PC-3 (cell line): ENCODE measurements around the gene BCAP29. TPM values are rescaled to one million over a fixed set of nuclear protein-coding genes. Genes with fewer than 3 reads are reported as not detected.

ENCODE experiments used
- ATAC-seq: fragments of 200-7000 bp; cut with Tn5 transposase; 2 replicates; pipeline ENCODE4 v1.9.1; 2020; ENCODE audit warnings: mild to moderate bottlenecking, moderate library complexity
- BruUV-seq: library from RNA; stranded (reverse); fragments of 400-500 nt; replicated peaks from 2 replicates; lab custom pipeline; 2021; lab: Mats Ljungman, UMichigan
- CTCF ChIA-PET: fragments of 300-600 bp; sonication (Branson Sonifier 250); formaldehyde crosslinking; loops from one replicate; lab custom pipeline; 2022; ENCODE audit warnings: antibody characterized with exemption; lab: Charles Lee
- POLR2A ChIA-PET: fragments of 300-600 bp; sonication (Branson Sonifier 250); formaldehyde crosslinking; loops from one replicate; lab custom pipeline; 2022; ENCODE audit warnings: antibody characterized with exemption; ENCODE audit not compliant: unreplicated experiment; lab: Charles Lee
- DNase-seq: peaks from one replicate; pipeline ENCODE4 v3.0.0-alpha.2; 2015
- H2AFZ ChIP-seq: fragments of 300-600 bp; sonication (generic); 2 replicates; pipeline ENCODE4 v1.6.0; 2016; ENCODE audit warnings: antibody characterized with exemption, low read length
- H3F3A ChIP-seq: fragments of 300-600 bp; sonication (generic); one replicate; pipeline ENCODE4 v1.6.0; 2017; ENCODE audit warnings: antibody characterized with exemption, low read length, control low read depth, mild to moderate bottlenecking; ENCODE audit not compliant: unreplicated experiment
- H3K27ac ChIP-seq: fragments of 300-600 bp; sonication (generic); 2 replicates; pipeline ENCODE4 v1.5.1; 2016; ENCODE audit warnings: mild to moderate bottlenecking, low read length
- H3K27me3 ChIP-seq: fragments of 300-600 bp; sonication (generic); 2 replicates; pipeline ENCODE4 v1.6.1; 2016; ENCODE audit warnings: low read length, mixed read lengths
- H3K36me3 ChIP-seq: fragments of 300-600 bp; sonication (generic); 2 replicates; pipeline ENCODE4 v1.6.1; 2016; ENCODE audit warnings: low read depth, mixed run types, low read length, mixed read lengths
- H3K4me1 ChIP-seq: fragments of 300-600 bp; sonication (generic); 2 replicates; pipeline ENCODE4 v1.5.1; 2016; ENCODE audit warnings: low read length; ENCODE audit not compliant: insufficient read depth
- H3K4me2 ChIP-seq: fragments of 300-600 bp; sonication (generic); 2 replicates; pipeline ENCODE4 v1.6.0; 2016; ENCODE audit warnings: low read length
- H3K4me3 ChIP-seq: fragments of 300-600 bp; sonication (generic); 2 replicates; pipeline ENCODE4 v1.5.1; 2016; ENCODE audit warnings: mild to moderate bottlenecking, low read length, mixed read lengths
- H3K79me2 ChIP-seq: fragments of 300-600 bp; sonication (generic); 2 replicates; pipeline ENCODE4 v1.6.1; 2017; ENCODE audit warnings: low read length, mixed read lengths
- H3K9ac ChIP-seq: fragments of 300-600 bp; sonication (generic); 2 replicates; pipeline ENCODE4 v1.6.0; 2016; ENCODE audit warnings: mild to moderate bottlenecking, low read length
- H3K9me2 ChIP-seq: fragments of 300-600 bp; sonication (generic); replicated peaks from 2 replicates; pipeline ENCODE4 v1.6.1; 2016; ENCODE audit warnings: mixed run types, low read length, mixed read lengths
- H3K9me3 ChIP-seq: fragments of 300-600 bp; sonication (generic); 2 replicates; pipeline ENCODE4 v1.6.1; 2016; ENCODE audit warnings: low read length, mixed read lengths
- H4K20me1 ChIP-seq: fragments of 300-600 bp; sonication (generic); 2 replicates; pipeline ENCODE4 v1.6.1; 2016; ENCODE audit warnings: low read length, mixed read lengths
- CTCF ChIP-seq: fragments of 300-600 bp; sonication (generic); conservative IDR thresholded peaks from 2 replicates; pipeline ENCODE4 v1.5.1; 2017; ENCODE audit warnings: antibody characterized with exemption, low read depth, mild to moderate bottlenecking, low read length
- EZH2 ChIP-seq: fragments of 300-600 bp; sonication (generic); IDR thresholded peaks from one replicate; pipeline ENCODE4 v1.6.1; 2017; ENCODE audit warnings: antibody characterized with exemption, mild to moderate bottlenecking, low read length; ENCODE audit not compliant: unreplicated experiment
- EZH2phosphoT487 ChIP-seq: fragments of 300-600 bp; sonication (generic); IDR thresholded peaks from 2 replicates; pipeline ENCODE4 v1.6.1; 2018; ENCODE audit warnings: mild to moderate bottlenecking, antibody characterized with exemption, low read length, borderline replicate concordance
- intact Hi-C: fragments of 100-400 bp; cut with micrococcal nuclease; formaldehyde crosslinking; loops from 2 replicates; pipeline ENCODE4 v1.9.0; 2023
- total RNA-seq: library from RNA; depleted of rRNA; stranded (reverse); fragments of >200 nt; gene quantifications from 2 replicates; pipeline ENCODE4 v1.2.3, GENCODE V29; 2014

The BCAP29 gene
- total RNA-seq, 1 experiment from 2014 or later = 65.9 TPM

- H3K4me2 ChIP-seq = peak overlapping the region; percentile 38; the same call in 1 of the 2 replicates
- no peak overlapping the region for H3K9ac ChIP-seq
- no peak overlapping the region for H3K4me3 ChIP-seq
- no peak overlapping the region for H2AFZ ChIP-seq
- no peak for DNase-seq
- CTCF ChIA-PET = no interaction called here
- no peaks in the 10 kb centered on the region for H3K9me2 ChIP-seq
- H3K27ac ChIP-seq = no peak overlapping the region
- BruUV-seq = no TSS peak
- no peaks in the 10 kb centered on the region for H3K9me3 ChIP-seq
- ATAC-seq = no peak
- peaks cover 13% of the 10 kb centered on the region for H3K4me1 ChIP-seq
- peaks cover 9% of the 10 kb centered on the region; the same call in 1 of the 2 replicates for H3K36me3 ChIP-seq
- H4K20me1 ChIP-seq = no peaks in the 10 kb centered on the region
- POLR2A ChIA-PET = no interaction called here
- intact Hi-C loops = loop anchor here (5.0 to 10.0 kb wide), 2 partner anchors 74 to 292 kb away; no protein-coding TSS in a partner anchor
- H3F3A ChIP-seq = no peaks in the 10 kb centered on the region
- H3K27me3 ChIP-seq = no peaks in the 10 kb centered on the region
- no peak for TF ChIP-seq EZH2
- H3K79me2 ChIP-seq = peaks cover 32% of the 10 kb centered on the region
Measured at GRCh38 chr7:107582875-107583274, 2.8 kb downstream of the BCAP29 start.

GRCh38 chr7:107584716-107585115 is 4.7 kb downstream of the BCAP29 start:
- Histone ChIP-seq H4K20me1 (no peaks in the 10 kb centered on the region), H3K4me2 (no peak overlapping the region), H3K9ac (no peak overlapping the region), H2AFZ (no peak overlapping the region), H3K4me1 (peaks cover 13% of the 10 kb centered on the region), H3F3A (no peaks in the 10 kb centered on the region), H3K36me3 (peaks cover 9% of the 10 kb centered on the region; the same call in 1 of the 2 replicates), H3K9me3 (no peaks in the 10 kb centered on the region), H3K27ac (no peak overlapping the region), H3K79me2 (peaks cover 32% of the 10 kb centered on the region), H3K9me2 (no peaks in the 10 kb centered on the region), H3K27me3 (no peaks in the 10 kb centered on the region), H3K4me3 (no peak overlapping the region)
- no peak for TF ChIP-seq EZH2phosphoT487
- TF ChIP-seq CTCF = no peak
- no peak for TF ChIP-seq EZH2
- BruUV-seq = no TSS peak
- DNase-seq (no peak), ATAC-seq (no peak)
- intact Hi-C loops = loop anchor here (5.0 to 10.0 kb wide), 2 partner anchors 73 to 290 kb away; no protein-coding TSS in a partner anchor
- CTCF ChIA-PET = no interaction called here
- POLR2A ChIA-PET = no interaction called here

- Histone ChIP-seq H3K4me1 (no peaks in the 10 kb centered on the region), H3K9me2 (no peaks in the 10 kb centered on the region), H3K4me3 (no peak overlapping the region), H2AFZ (no peak overlapping the region), H4K20me1 (no peaks in the 10 kb centered on the region), H3K27me3 (no peaks in the 10 kb centered on the region), H3K9ac (no peak overlapping the region), H3K79me2 (no peaks in the 10 kb centered on the region), H3K9me3 (no peaks in the 10 kb centered on the region), H3K36me3 (peaks cover 9% of the 10 kb centered on the region; the same call in 1 of the 2 replicates), H3F3A (no peaks in the 10 kb centered on the region), H3K4me2 (no peak overlapping the region), H3K27ac (no peak overlapping the region)
- TF ChIP-seq CTCF (no peak), EZH2phosphoT487 (no peak), EZH2 (no peak)
- ChIA-PET CTCF (no interaction called here), POLR2A (no interaction called here)
- no TSS peak for BruUV-seq
- no peak for ATAC-seq
- intact Hi-C loops = loop anchor here (10.0 kb wide), 1 partner anchor 286 kb away; no protein-coding TSS in a partner anchor
- DNase-seq = no peak
Measured at GRCh38 chr7:107588529-107589130, 8.6 kb downstream of the BCAP29 start.
